Stomach smooth muscle (tissue), 2 donors: ENCODE measurements around the gene CCNK.

Experiments used
- H3K27ac ChIP-seq: one replicate; pipeline ENCODE4 v1.7.0; 2013; ENCODE audit warnings: mild to moderate bottlenecking, low read length, inconsistent platforms
- H3K27me3 ChIP-seq, 2 donors: one replicate each; pipeline ENCODE4 v1.7.0; 2013; ENCODE audit warnings: low read length in 2 of 2; ENCODE audit not compliant: insufficient read depth in 2 of 2, control insufficient read depth in 1 of 2
- H3K36me3 ChIP-seq, 2 donors: one replicate each; pipeline ENCODE4 v1.7.0; 2013; ENCODE audit warnings: low read length in 2 of 2; ENCODE audit not compliant: control insufficient read depth in 2 of 2, insufficient read depth in 2 of 2
- H3K4me1 ChIP-seq: one replicate; pipeline ENCODE4 v1.7.0; 2013; ENCODE audit warnings: low read length; ENCODE audit not compliant: control insufficient read depth, insufficient read depth
- H3K4me3 ChIP-seq, 2 donors: one replicate each; pipeline ENCODE4 v1.7.0; 2013; ENCODE audit warnings: low read length in 2 of 2
- H3K9ac ChIP-seq, 2 donors: one replicate each; pipeline ENCODE4 v1.7.0; 2013; ENCODE audit warnings: low read length in 2 of 2, mild to moderate bottlenecking in 1 of 2
- H3K9me3 ChIP-seq, 2 donors: one replicate each; pipeline ENCODE4 v1.7.0; 2013; ENCODE audit warnings: low read length in 2 of 2; ENCODE audit not compliant: control insufficient read depth in 2 of 2
- donor health status: healthy.
- donor health status: Pancreatic carcinoma.

CCNK gene

GRCh38 chr14:99546234-99546879, 65.1 kb downstream of the CCNK start:
- H3K4me3 ChIP-seq = no peak overlapping the region
- H3K4me1 ChIP-seq = peaks cover 81% of the 10 kb centered on the region
- no peaks in the 10 kb centered on the region for H3K36me3 ChIP-seq

GRCh38 chr14:99548255-99548654, 67.0 kb downstream of the CCNK start:
- peak overlapping the region; percentile 55 for H3K27ac ChIP-seq
- H3K36me3 ChIP-seq = no peaks in the 10 kb centered on the region
- no peak overlapping the region for H3K4me3 ChIP-seq
- no peaks in the 10 kb centered on the region for H3K9me3 ChIP-seq
- H3K9ac ChIP-seq = no peak overlapping the region
- peaks cover 84% of the 10 kb centered on the region for H3K4me1 ChIP-seq
- H3K27me3 ChIP-seq = no peaks in the 10 kb centered on the region

More at GRCh38 chr14:99546234-99546879, 65.1 kb downstream of the CCNK start:
- no peaks in the 10 kb centered on the region for H3K9me3 ChIP-seq
- H3K9ac ChIP-seq = no peak overlapping the region
- H3K27ac ChIP-seq = no peak overlapping the region
- no peaks in the 10 kb centered on the region for H3K27me3 ChIP-seq

- Histone ChIP-seq H3K27me3 (no peaks in the 10 kb centered on the region), H3K36me3 (no peaks in the 10 kb centered on the region), H3K27ac (peak overlapping the region; percentile 55), H3K9ac (no peak overlapping the region), H3K4me3 (no peak overlapping the region), H3K4me1 (peaks cover 84% of the 10 kb centered on the region), H3K9me3 (no peaks in the 10 kb centered on the region)
Observed at GRCh38 chr14:99548871-99549515, 67.8 kb downstream of the CCNK start.

GRCh38 chr14:99549684-99550083, 68.5 kb downstream of the CCNK start:
- H3K4me3 ChIP-seq = no peak overlapping the region
- no peaks in the 10 kb centered on the region for H3K9me3 ChIP-seq
- no peaks in the 10 kb centered on the region for H3K27me3 ChIP-seq
- H3K4me1 ChIP-seq = peaks cover 90% of the 10 kb centered on the region
- H3K36me3 ChIP-seq = no peaks in the 10 kb centered on the region
- H3K9ac ChIP-seq = no peak overlapping the region
- H3K27ac ChIP-seq = peak overlapping the region; percentile 55

- H3K9me3 ChIP-seq = no peaks in the 10 kb centered on the region
- H3K36me3 ChIP-seq = no peaks in the 10 kb centered on the region
- no peak overlapping the region for H3K4me3 ChIP-seq
- peaks cover 91% of the 10 kb centered on the region for H3K4me1 ChIP-seq
- H3K27ac ChIP-seq = no peak overlapping the region
- no peak overlapping the region for H3K9ac ChIP-seq
- no peaks in the 10 kb centered on the region for H3K27me3 ChIP-seq
Observed at GRCh38 chr14:99550387-99550992, 69.3 kb downstream of the CCNK start.

GRCh38 chr14:99551034-99551922, 70.1 kb downstream of the CCNK start:
- Histone ChIP-seq H3K4me3 (no peak overlapping the region), H3K27ac (no peak overlapping the region), H3K9ac (no peak overlapping the region), H3K4me1 (peaks cover 85% of the 10 kb centered on the region), H3K9me3 (no peaks in the 10 kb centered on the region), H3K27me3 (no peaks in the 10 kb centered on the region), H3K36me3 (no peaks in the 10 kb centered on the region)

- Histone ChIP-seq H3K27ac (peak overlapping the region; percentile 73), H3K4me1 (peaks cover 78% of the 10 kb centered on the region), H3K9ac (peak overlapping the region; percentile 23 to 36), H3K36me3 (no peaks in the 10 kb centered on the region), H3K9me3 (no peaks in the 10 kb centered on the region), H3K27me3 (no peaks in the 10 kb centered on the region), H3K4me3 (no peak overlapping the region)
Observed at GRCh38 chr14:99552021-99552553, 70.9 kb downstream of the CCNK start.

GRCh38 chr14:99552572-99553216, 71.5 kb downstream of the CCNK start:
- H3K4me3 ChIP-seq = no peak overlapping the region
- H3K27ac ChIP-seq = peak overlapping the region; percentile 73
- H3K9me3 ChIP-seq = no peaks in the 10 kb centered on the region
- H3K9ac ChIP-seq = peak overlapping the region; percentile 23 to 36
- no peaks in the 10 kb centered on the region for H3K27me3 ChIP-seq
- H3K4me1 ChIP-seq = peaks cover 78% of the 10 kb centered on the region
- no peaks in the 10 kb centered on the region for H3K36me3 ChIP-seq

GRCh38 chr14:99554184-99554583, 73.0 kb downstream of the CCNK start:
- Histone ChIP-seq H3K9me3 (no peaks in the 10 kb centered on the region), H3K27me3 (no peaks in the 10 kb centered on the region), H3K36me3 (no peaks in the 10 kb centered on the region), H3K9ac (peak overlapping the region; percentile 29 to 42), H3K4me3 (peak overlapping the region; percentile 7 to 60), H3K27ac (peak overlapping the region; percentile 92), H3K4me1 (peaks cover 69% of the 10 kb centered on the region)
